ENCODE results near the gene MTMR6.
A peak's percentile ranks its signal among the peaks of the same experiment; 100 is the strongest.

Gene MTMR6

GRCh38 chr13:25280396-25280795 lies 6.9 kb downstream of the MTMR6 start:
- no peak for DNase-seq (ENCODE audit: low read depth)

- peak; percentile 82 for DNase-seq (ENCODE audit: low read depth)
These were observed 10.5 kb downstream of the MTMR6 start for GRCh38 chr13:25276748-25277147.

GRCh38 chr13:25268561-25268960 lies 18.7 kb downstream of the MTMR6 start:
- DNase-seq (ENCODE audit: low read depth) = no peak

GRCh38 chr13:25267715-25268114 lies 19.6 kb downstream of the MTMR6 start:
- peak; percentile 37 for DNase-seq (ENCODE audit: low read depth)

- DNase-seq (ENCODE audit: low read depth) = no peak
These were observed 20.6 kb downstream of the MTMR6 start for GRCh38 chr13:25266706-25267105.

- DNase-seq (ENCODE audit: low read depth) = no peak
These were observed 25.0 kb downstream of the MTMR6 start for GRCh38 chr13:25262261-25262660.

GRCh38 chr13:25253702-25254101 lies 33.6 kb downstream of the MTMR6 start:
- no peak for DNase-seq (ENCODE audit: low read depth)

- DNase-seq (ENCODE audit: low read depth) = no peak
These were observed 34.5 kb downstream of the MTMR6 start for GRCh38 chr13:25252752-25253151.

- DNase-seq (ENCODE audit: low read depth) = no peak
These were observed 35.1 kb downstream of the MTMR6 start for GRCh38 chr13:25252225-25252624.

- DNase-seq (ENCODE audit: low read depth) = peak; percentile 53
These were observed 38.2 kb downstream of the MTMR6 start for GRCh38 chr13:25249001-25249543.

- no peak for DNase-seq (ENCODE audit: low read depth)
These were observed 39.2 kb downstream of the MTMR6 start for GRCh38 chr13:25248071-25248470.

GRCh38 chr13:25247360-25247759 lies 39.9 kb downstream of the MTMR6 start:
- DNase-seq (ENCODE audit: low read depth) = no peak

- DNase-seq (ENCODE audit: low read depth) = no peak
These were observed 43.2 kb downstream of the MTMR6 start for GRCh38 chr13:25244123-25244522.

GRCh38 chr13:25242956-25243355 lies 44.3 kb downstream of the MTMR6 start:
- no peak for DNase-seq (ENCODE audit: low read depth)

- DNase-seq (ENCODE audit: low read depth) = no peak
These were observed 46.3 kb downstream of the MTMR6 start for GRCh38 chr13:25241007-25241406.

GRCh38 chr13:25237083-25237482 lies 50.2 kb downstream of the MTMR6 start:
- no peak for DNase-seq (ENCODE audit: low read depth)

GRCh38 chr13:25233861-25234260 lies 53.4 kb downstream of the MTMR6 start:
- DNase-seq (ENCODE audit: low read depth) = no peak

GRCh38 chr13:25232937-25233515 lies 54.3 kb downstream of the MTMR6 start:
- peak; percentile 59 for DNase-seq (ENCODE audit: low read depth)

GRCh38 chr13:25231517-25231916 lies 55.8 kb downstream of the MTMR6 start:
- no peak for DNase-seq (ENCODE audit: low read depth)

- no peak for DNase-seq (ENCODE audit: low read depth)
These were observed 59.6 kb downstream of the MTMR6 start for GRCh38 chr13:25227690-25228089.

GRCh38 chr13:25225970-25226369 lies 61.3 kb downstream of the MTMR6 start:
- no peak for DNase-seq (ENCODE audit: low read depth)

GRCh38 chr13:25224151-25224550 lies 63.1 kb downstream of the MTMR6 start:
- DNase-seq (ENCODE audit: low read depth) = no peak

- DNase-seq (ENCODE audit: low read depth) = no peak
These were observed 64.5 kb downstream of the MTMR6 start for GRCh38 chr13:25222740-25223139.

GRCh38 chr13:25218019-25218418 lies 69.3 kb downstream of the MTMR6 start:
- no peak for DNase-seq (ENCODE audit: low read depth)

Data from ELR (cell line).